Heart left ventricle (tissue), 16 donors: ENCODE measurements around the gene TNNI3K. TPM values are rescaled to one million over a fixed set of nuclear protein-coding genes. Genes with fewer than 3 reads are reported as not detected.
A peak's percentile ranks its signal among the peaks of the same experiment; 100 is the strongest.

Experiments used
- ATAC-seq, 4 donors: fragments of 200-7000 bp; cut with Tn5 transposase; one replicate each; pipeline ENCODE4 v1.9.1; 2020 to 2022; ENCODE audit warnings: moderate library complexity in 4 of 4, mild to moderate bottlenecking in 3 of 4, moderate number of reproducible peaks in 1 of 4
- DNase-seq, 5 donors: peaks; one replicate each; pipeline ENCODE4 v3.0.0-alpha.2; 2020
- H3K27ac ChIP-seq, 12 donors: fragments of 200-600 bp; sonication (generic) in 4 of 12; one replicate each; pipeline versions ENCODE4 v1.5.0 to v1.8.0; 2016 to 2022; ENCODE audit warnings: mild to moderate bottlenecking in 2 of 12
- H3K27me3 ChIP-seq, 9 donors: fragments of 200-600 bp; sonication (generic) in 2 of 9; one replicate each; pipeline versions ENCODE4 v1.5.1 to v1.8.0; 2016 to 2022; ENCODE audit warnings: mild to moderate bottlenecking in 3 of 9
- H3K36me3 ChIP-seq, 9 donors: fragments of 200-600 bp; sonication (generic) in 2 of 9; one replicate each; pipeline versions ENCODE4 v1.5.0 to v1.8.0; 2018 to 2022; ENCODE audit warnings: mild to moderate bottlenecking in 2 of 9
- H3K4me1 ChIP-seq, 12 donors: fragments of 200-600 bp; sonication (generic) in 4 of 12; one replicate each; pipeline versions ENCODE4 v1.5.0 to v1.8.0; 2016 to 2022; ENCODE audit warnings: mild to moderate bottlenecking in 3 of 12
- H3K4me3 ChIP-seq, 12 donors: fragments of 200-600 bp; sonication (generic) in 4 of 12; one replicate each; pipeline versions ENCODE4 v1.5.0 to v1.8.0; 2017 to 2022; ENCODE audit warnings: mild to moderate bottlenecking in 9 of 12, moderate library complexity in 4 of 12
- H3K9me3 ChIP-seq, 12 donors: fragments of 200-600 bp; sonication (generic) in 4 of 12; one replicate each; pipeline versions ENCODE4 v1.5.0 to v1.8.0; 2016 to 2022; ENCODE audit warnings: mild to moderate bottlenecking in 1 of 12
- CTCF ChIP-seq, 12 donors: fragments of 200-600 bp; sonication (generic) in 4 of 12; IDR thresholded peaks; one replicate each; pipeline versions ENCODE4 v1.5.0 to v1.8.0; 2018 to 2022; ENCODE audit warnings: antibody characterized with exemption in 12 of 12, mild to moderate bottlenecking in 5 of 12
- POLR2A ChIP-seq, 2 donors: fragments of 450-650 bp; IDR thresholded peaks; one replicate each; pipeline ENCODE4 v1.6.1; 2017; ENCODE audit warnings: antibody characterized with exemption in 2 of 2, mild to moderate bottlenecking in 2 of 2, moderate library complexity in 2 of 2
- WGBS, 4 donors: extraction: QIAGEN DNeasy Blood & Tissue Kit in 2 of 4; methylation state at CpG; one replicate each; pipeline versions ENCODE4 v1.1.5 to v1.1.7; 2013 to 2018; 5-methylcytosine and 5-hydroxymethylcytosine counted together
- intact Hi-C, 10 donors: fragments of 100-400 bp; cut with DNase I; formaldehyde crosslinking; loops; one replicate each; pipeline versions ENCODE4 v1.11.1 to v1.14.2; 2022
- polyA plus RNA-seq, 2 donors: library from polyadenylated mRNA; stranded (reverse); fragments of 200-250 nt; gene quantifications; one replicate each; pipeline ENCODE4 v1.2.3, GENCODE V29; 2013
- total RNA-seq, 9 donors: library from RNA; depleted of rRNA in 2 of 9; stranded (reverse); fragments of >200 nt in 2 of 9; fragmentation: NEBNext Ultra II Directional in 3 of 9; extraction: Animal tissue kit (Norgen Biotek cat#: 25700) in 3 of 9; gene quantifications; one replicate each; pipeline versions ENCODE4 v1.1.0 to v1.2.4, GENCODE V29; 2016 to 2023
- donor health status: ischemic (EF 13 %, LVEDD 7.1; RV severe dilation, severe dysfunction).
- donor health status: healthy with polysubstance abuse.
- donor health status: DM: no; HTN: yes; CAD: no.
- donor health status: DM: no; HTN: no; CAD: no.
- donor health status: ischemic (EF 25% LVEDD 6.9; RV normal size, moderate dysfunction).
- donor health status: ischemic (EF 25% LVEDD 5.7; RV mildly dilated, moderate dysfunction).
- donor health status: healthy.
- donor health status: DM: yes; HTN: yes; CAD: no.
- donor health status: ischemic (EF 35%, LVEDD 5.7; RV mildly dilated, moderate dysfunction).
- donor health status: nonischemic (EF 11% LVEDD 7.7; RV severe dilation, severe dysfunction).
- donor health status: DM: yes; HTN: yes; CAD: no.
- donor health status: PGD.
- donor health status: ischemic (EF 29% LVEDD 5.4; RV normal size, mild dysfunction).
- donor health status: nonischemic (EF 23%, LVEDD 6.1; RV moderate dilation, normal function).

Gene TNNI3K
- total and polyA plus RNA-seq, 11 donors = 11.5 to 108 (median 59.9) TPM

GRCh38 chr1:74584185-74584584 is 349.0 kb downstream of the TNNI3K start:
- intact Hi-C loops = no loop called here
- no peaks in the 10 kb centered on the region for H3K9me3 ChIP-seq
- no peak for TF ChIP-seq CTCF (IDR thresholded peaks at IDR 0.05)
- TF ChIP-seq POLR2A (IDR thresholded peaks at IDR 0.05) = no peak
- no peak for DNase-seq
- no peak overlapping the region for H3K4me3 ChIP-seq
- H3K27me3 ChIP-seq = no peaks in the 10 kb centered on the region
- ATAC-seq = no peak
- no peak overlapping the region for H3K27ac ChIP-seq
- 68 to 75% (median 72%) methylated on average over 2 of the region's 2 CpGs for WGBS, 4 donors
- no peaks in the 10 kb centered on the region for H3K36me3 ChIP-seq
- H3K4me1 ChIP-seq = no peaks in the 10 kb centered on the region

GRCh38 chr1:74586253-74586897 is 351.2 kb downstream of the TNNI3K start:
- DNase-seq (no peak), ATAC-seq (no peak)
- 78 to 84% (median 79%) methylated on average over 4 of the region's 4 CpGs for WGBS, 4 donors
- Histone ChIP-seq H3K9me3 (no peaks in the 10 kb centered on the region), H3K36me3 (no peaks in the 10 kb centered on the region), H3K4me3 (peak overlapping the region in 4 of 12 donors; percentile 3 to 33 (median 24)), H3K4me1 (no peaks in the 10 kb centered on the region), H3K27ac (no peak overlapping the region), H3K27me3 (no peaks in the 10 kb centered on the region)
- TF ChIP-seq CTCF (IDR thresholded peaks at IDR 0.05) = no peak
- TF ChIP-seq POLR2A (IDR thresholded peaks at IDR 0.05) = no peak
- intact Hi-C loops = no loop called here

GRCh38 chr1:74587888-74588287 is 352.7 kb downstream of the TNNI3K start:
- no peaks in the 10 kb centered on the region for H3K9me3 ChIP-seq
- H3K36me3 ChIP-seq = no peaks in the 10 kb centered on the region
- no peaks in the 10 kb centered on the region for H3K4me1 ChIP-seq
- peaks cover 0 to 4% (median 0%) of the 10 kb centered on the region in 9 donors for H3K27me3 ChIP-seq
- ATAC-seq (no peak), DNase-seq (no peak)
- intact Hi-C loops = no loop called here
- no peak overlapping the region for H3K27ac ChIP-seq
- TF ChIP-seq CTCF (IDR thresholded peaks at IDR 0.05) (no peak), POLR2A (IDR thresholded peaks at IDR 0.05) (no peak)
- no peak overlapping the region for H3K4me3 ChIP-seq
- 87 to 91% (median 89%) methylated on average over 2 of the region's 2 CpGs for WGBS, 4 donors

- Histone ChIP-seq H3K27ac (no peak overlapping the region), H3K27me3 (peaks cover 0 to 4% (median 0%) of the 10 kb centered on the region in 9 donors), H3K9me3 (no peaks in the 10 kb centered on the region), H3K4me1 (no peaks in the 10 kb centered on the region), H3K36me3 (no peaks in the 10 kb centered on the region), H3K4me3 (no peak overlapping the region)
- 70 to 79% (median 75%) methylated on average over 5 of the region's 5 CpGs for WGBS, 4 donors
- TF ChIP-seq POLR2A (IDR thresholded peaks at IDR 0.05) = no peak
- TF ChIP-seq CTCF (IDR thresholded peaks at IDR 0.05) = no peak
- intact Hi-C loops = no loop called here
- ATAC-seq (no peak), DNase-seq (no peak)
Measured at GRCh38 chr1:74590288-74590687, 355.1 kb downstream of the TNNI3K start.
